HG03060 (cell line): ENCODE data around the gene CDC45.

Experiments
- ATAC-seq: cut with Tn5 transposase; IDR thresholded peaks from one replicate; pipeline ENCODE4 v1.9.1; 2021; ENCODE audit warnings: low read depth, moderate number of reproducible peaks; ENCODE audit not compliant: unreplicated experiment

The CDC45 gene

DNA sequence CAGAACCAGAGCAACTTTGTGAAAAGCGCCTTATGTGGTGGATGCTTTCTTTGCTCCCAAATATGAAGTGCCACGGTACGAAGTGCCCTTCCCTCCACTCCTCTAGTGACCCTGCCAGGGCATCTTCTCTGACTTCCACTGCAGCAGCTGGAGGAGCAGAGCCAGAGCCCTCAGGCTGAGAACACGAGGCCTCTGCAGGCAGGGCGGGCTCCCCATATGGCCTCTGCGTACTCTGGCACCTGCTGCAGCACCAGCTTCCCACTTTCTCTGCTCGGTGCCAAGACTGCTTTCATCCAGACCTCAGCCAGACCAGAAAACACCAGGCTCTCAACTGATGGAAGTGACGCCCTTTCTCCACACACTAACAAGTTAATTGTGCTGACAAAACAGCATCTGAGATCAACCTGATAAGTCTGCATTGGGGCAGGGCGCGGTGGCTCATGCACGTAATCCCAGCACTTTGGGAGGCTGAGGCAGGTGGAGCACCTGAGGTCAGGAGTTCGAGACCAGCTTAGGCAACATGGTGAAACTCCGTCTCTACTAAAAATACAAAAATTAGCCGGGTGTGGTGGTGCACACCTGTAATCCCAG, 13.5 kb upstream of the CDC45 start:
- ATAC-seq, result no peak

- ATAC-seq, result no peak
These were observed 12.6 kb upstream of the CDC45 start for GRCh38 chr22:19466848-19467752.

GRCh38 chr22:19467912-19468311, 11.8 kb upstream of the CDC45 start:
- ATAC-seq, result no peak

- ATAC-seq, result no peak
These were observed 10.3 kb upstream of the CDC45 start for GRCh38 chr22:19469421-19469820.

- no peak for ATAC-seq
These were observed 9.7 kb upstream of the CDC45 start for GRCh38 chr22:19470010-19470409.

DNA sequence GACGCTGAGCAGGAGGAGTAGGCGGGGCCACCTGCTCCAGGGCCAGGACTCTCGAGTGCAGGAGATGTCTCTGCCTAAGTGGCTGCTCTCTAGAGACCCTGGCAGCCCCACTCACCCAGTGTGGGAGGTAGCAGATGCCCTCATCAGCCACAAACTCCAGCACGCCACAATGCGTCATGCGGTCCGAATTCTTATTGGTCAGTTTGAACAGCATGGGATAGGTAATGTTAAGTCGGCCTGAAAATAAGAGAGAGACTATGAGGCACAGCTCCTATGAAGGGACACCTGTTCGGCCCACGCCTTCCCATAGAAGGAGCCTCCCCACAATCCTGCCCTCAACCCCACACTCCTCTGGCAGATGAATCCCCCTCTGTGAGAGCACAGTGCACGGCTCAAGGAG, 8.1 kb upstream of the CDC45 start:
- no peak for ATAC-seq

- no peak for ATAC-seq
These were observed 7.5 kb upstream of the CDC45 start for GRCh38 chr22:19472233-19472632.

DNA sequence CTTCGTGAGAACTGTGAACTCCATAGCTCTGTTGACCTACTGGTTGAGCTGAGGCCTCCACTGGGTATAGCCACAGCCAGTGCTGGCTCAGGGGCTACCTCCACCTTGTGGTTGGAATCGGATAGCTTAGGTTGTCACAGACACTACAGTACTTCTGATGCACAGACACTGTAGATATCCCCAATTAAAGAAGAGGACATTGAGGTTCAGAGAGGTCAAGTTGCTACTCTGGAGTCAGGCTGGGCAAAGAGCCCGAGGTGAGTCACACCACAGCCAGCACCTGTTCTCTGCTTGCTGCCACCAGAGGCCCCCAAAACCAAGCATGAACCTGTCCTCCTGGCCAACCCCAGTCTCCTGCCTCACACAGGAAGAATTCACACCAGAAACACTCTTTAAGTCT, 6.1 kb upstream of the CDC45 start:
- ATAC-seq, result no peak

DNA sequence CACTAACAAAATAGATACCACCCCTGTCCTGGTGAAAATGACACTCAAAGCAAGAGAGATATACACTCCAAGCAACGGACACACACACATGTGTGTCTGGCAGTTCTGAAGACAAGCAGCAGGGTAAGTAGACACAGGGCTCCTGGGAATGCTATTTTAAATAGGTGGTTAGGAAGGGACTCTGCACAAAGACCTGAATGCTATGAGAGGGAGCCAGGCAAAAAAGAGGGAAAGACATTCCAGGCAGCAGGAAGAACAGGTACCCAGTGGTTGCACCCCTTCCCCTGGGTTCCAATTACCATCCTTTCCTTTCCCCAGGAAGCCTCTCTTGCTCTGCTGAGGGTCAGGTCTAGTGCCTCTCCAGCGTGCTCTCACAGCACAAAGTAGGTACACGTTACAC, 3.7 kb upstream of the CDC45 start:
- ATAC-seq, result no peak

GRCh38 chr22:19477321-19478044, 2.2 kb upstream of the CDC45 start:
- no peak for ATAC-seq

DNA sequence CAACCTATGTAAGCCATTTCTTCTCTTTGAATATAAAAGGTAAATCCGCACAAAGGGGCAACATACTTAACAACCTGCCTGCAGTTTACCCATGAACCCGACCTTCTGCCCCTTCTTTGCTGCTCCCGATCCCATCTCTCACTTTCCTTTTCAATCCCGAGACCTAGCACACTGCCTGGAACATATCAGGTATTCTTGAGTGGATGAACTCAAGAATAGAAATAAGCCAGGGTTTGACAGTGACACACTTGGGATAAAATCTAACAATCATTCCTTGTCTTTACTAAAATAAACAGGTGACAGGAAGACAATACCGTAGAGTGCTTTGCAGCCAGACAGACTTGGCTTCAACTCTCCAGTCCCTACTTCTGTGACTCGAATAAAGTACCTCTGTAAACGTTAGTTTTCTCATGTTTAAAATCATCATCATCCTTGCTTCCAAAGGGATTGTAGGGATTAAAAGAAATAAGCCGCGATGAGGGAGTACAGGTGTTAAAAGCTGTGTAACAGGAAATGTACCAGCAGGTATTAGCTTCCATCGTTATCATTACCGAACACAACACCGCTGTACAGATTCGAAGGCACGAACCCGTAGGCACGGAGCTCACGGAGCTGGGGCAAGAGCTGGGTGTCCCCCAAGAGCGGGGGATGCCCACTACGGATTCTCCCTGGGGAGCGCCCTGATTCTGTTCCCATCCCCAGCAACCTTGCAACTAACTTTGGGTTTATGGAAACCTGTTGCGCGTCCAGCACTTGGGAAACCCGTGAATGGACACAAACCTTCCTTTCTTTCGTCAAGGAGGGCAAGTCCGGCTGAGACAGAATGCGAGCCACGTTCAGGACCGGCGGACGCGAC, 1.4 kb upstream of the CDC45 start:
- no peak for ATAC-seq

DNA sequence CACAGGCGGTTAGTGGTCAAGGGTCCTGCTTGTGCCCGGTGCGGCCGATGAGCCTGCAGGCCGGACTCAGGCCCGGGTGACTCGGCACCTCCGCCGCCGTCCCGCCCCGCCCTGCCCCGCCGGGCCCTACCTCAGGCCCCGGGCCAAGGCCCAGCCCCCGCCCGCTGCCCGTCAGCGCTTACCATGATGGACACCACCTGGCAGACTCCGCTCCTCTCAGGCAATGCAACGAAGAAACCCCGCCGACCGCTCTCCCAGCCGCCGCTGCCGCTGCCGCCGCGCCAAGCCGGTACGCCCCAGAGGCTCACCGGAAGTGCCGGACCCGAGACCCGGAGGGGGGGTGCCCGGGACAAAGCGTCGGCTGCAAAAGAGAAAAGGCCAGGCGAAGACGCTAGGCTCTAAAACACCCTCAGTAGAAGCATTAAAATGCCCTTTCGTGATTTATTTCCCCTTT, 792 bp upstream of the CDC45 start, which contains the start of gene UFD1:
Gene UFD1, minus strand, starts transcription at position 293 of the 454 bp plus-strand sequence. Its CDS starts 108 bp downstream, at position 185.
- peak; percentile 12 for ATAC-seq

DNA sequence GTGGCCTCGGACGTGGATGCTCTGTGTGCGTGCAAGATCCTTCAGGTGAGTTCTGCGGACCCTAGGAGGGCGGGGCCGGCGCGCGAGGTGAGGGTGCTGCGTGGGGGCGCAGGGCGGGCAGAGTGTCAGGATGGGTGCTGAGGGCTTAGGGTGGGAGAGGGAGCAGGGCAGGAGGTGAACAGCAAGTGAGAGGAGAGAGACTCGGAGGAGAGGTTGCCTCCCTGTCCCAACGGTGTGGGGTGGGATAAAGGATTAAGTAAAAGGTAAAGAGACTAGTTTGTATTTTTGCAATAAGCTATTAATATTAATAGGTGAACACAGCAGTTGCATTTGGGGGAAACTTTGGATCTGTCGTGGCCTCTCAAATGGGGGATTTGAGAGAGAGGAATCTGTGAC, 451 bp downstream of the CDC45 start:
- no peak for ATAC-seq

DNA sequence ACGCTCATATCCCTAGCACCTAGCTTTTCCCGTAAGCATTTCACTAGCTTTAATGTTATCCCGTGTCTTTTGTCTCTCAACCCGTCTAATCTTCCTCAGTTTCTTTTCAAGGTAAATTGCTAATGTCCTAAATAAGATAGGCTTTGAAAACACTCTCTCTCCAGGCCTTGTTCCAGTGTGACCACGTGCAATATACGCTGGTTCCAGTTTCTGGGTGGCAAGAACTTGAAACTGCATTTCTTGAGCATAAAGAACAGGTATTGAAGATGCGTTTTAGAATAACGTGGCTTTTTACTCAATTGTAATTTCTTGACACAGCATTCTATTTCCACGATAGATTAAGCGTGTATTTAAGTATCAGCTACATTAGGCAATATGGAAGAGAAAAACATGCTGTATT, 1.1 kb downstream of the CDC45 start:
- no peak for ATAC-seq

GRCh38 chr22:19482297-19482696, 2.6 kb downstream of the CDC45 start:
- ATAC-seq, result no peak

DNA sequence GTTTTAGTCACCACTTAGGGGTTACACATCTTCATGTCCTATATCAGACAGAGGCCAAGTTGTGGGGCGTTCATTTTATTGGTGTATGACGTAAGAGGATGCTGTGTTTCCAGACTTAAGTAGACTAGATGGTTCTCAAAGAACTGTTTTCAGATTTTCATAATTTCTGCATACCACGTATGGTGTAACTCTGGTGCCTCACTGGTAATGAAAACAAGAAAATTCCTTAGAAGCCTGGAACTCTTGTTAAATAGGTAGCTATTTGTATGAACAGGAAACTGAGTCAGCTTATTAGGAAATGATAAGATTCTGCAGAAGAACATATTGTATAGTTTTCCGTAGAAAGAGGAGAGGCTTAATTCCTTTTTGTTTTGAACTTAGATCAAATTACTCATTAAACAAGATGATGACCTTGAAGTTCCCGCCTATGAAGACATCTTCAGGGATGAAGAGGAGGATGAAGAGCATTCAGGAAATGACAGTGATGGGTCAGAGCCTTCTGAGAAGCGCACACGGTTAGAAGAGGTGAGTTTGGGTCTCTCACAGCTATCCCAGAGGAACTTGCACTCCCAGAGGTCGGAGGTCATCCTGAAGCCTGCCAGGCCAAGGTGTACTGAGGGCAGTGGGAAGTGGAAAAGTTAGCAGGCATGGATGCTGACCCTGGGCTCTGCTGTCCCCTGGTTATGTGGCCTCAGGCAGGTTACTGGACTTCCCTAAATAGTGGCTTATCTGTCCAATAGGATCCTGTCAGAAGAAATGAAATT, 3.9 kb downstream of the CDC45 start:
- ATAC-seq, result no peak

GRCh38 chr22:19488285-19488684, 8.6 kb downstream of the CDC45 start:
- no peak for ATAC-seq

GRCh38 chr22:19488884-19489843, 9.4 kb downstream of the CDC45 start:
- ATAC-seq, result no peak
